Upper lobe of right lung (tissue), 1 donor: ENCODE results near the gene FAM171A2. TPM values are rescaled to one million over a fixed set of nuclear protein-coding genes. Genes with fewer than 3 reads are reported as not detected.
"Not testable (repeated sequence)": the region's sequence is repeated elsewhere in the genome, so short reads cannot be mapped to it uniquely, and the experiment has no call there.

Experiments
- ATAC-seq: fragments of 200-7000 bp; cut with Tn5 transposase; one replicate; pipeline ENCODE4 v1.9.1; 2020; ENCODE audit warnings: mild to moderate bottlenecking, moderate library complexity
- DNase-seq: peaks from one replicate; pipeline ENCODE4 v3.0.0-alpha.2; 2020
- H3K27ac ChIP-seq: fragments of 200-600 bp; one replicate; pipeline ENCODE4 v1.8.0; 2022
- H3K27me3 ChIP-seq: fragments of 200-600 bp; one replicate; pipeline ENCODE4 v1.8.0; 2022; ENCODE audit warnings: mild to moderate bottlenecking
- H3K36me3 ChIP-seq: fragments of 200-600 bp; one replicate; pipeline ENCODE4 v1.8.0; 2022
- H3K4me1 ChIP-seq: fragments of 200-600 bp; one replicate; pipeline ENCODE4 v1.8.0; 2022
- H3K4me3 ChIP-seq: fragments of 200-600 bp; one replicate; pipeline ENCODE4 v1.8.0; 2022; ENCODE audit warnings: mild to moderate bottlenecking
- H3K9me3 ChIP-seq: fragments of 200-600 bp; one replicate; pipeline ENCODE4 v1.8.0; 2022
- CTCF ChIP-seq: fragments of 200-600 bp; IDR thresholded peaks from one replicate; pipeline ENCODE4 v1.8.0; 2022; ENCODE audit warnings: antibody characterized with exemption
- intact Hi-C: fragments of 100-400 bp; cut with DNase I; formaldehyde crosslinking; loops from one replicate; pipeline ENCODE4 v1.11.0; 2022
- total RNA-seq: library from RNA; stranded (reverse); fragmentation: NEBNext Ultra II Directional; extraction: Animal tissue kit (Norgen Biotek cat#: 25700); gene quantifications from one replicate; pipeline ENCODE4 v1.2.1, GENCODE V29; 2021
- donor health status: DM: no; HTN: yes; CAD: no; lungs with severe emphysema.

The FAM171A2 gene
- total RNA-seq, 1 donor from 2014 or later: 1.8 TPM

GRCh38 chr17:44376124-44376523 is 12.5 kb upstream of the FAM171A2 start:
- H3K4me1 ChIP-seq: no peaks in the 10 kb centered on the region
- H3K4me3 ChIP-seq: no peak overlapping the region
- intact Hi-C loops: no loop called here
- H3K36me3 ChIP-seq: no peaks in the 10 kb centered on the region
- peak; percentile 49 for ATAC-seq
- TF ChIP-seq CTCF: peak; percentile 38
- no peaks in the 10 kb centered on the region for H3K27me3 ChIP-seq
- no peak overlapping the region for H3K27ac ChIP-seq
- no peaks in the 10 kb centered on the region for H3K9me3 ChIP-seq
- DNase-seq: no peak

- Histone ChIP-seq H3K36me3 (no peaks in the 10 kb centered on the region), H3K27ac (no peak overlapping the region), H3K4me3 (no peak overlapping the region), H3K27me3 (no peaks in the 10 kb centered on the region), H3K4me1 (no peaks in the 10 kb centered on the region), H3K9me3 (no peaks in the 10 kb centered on the region)
- ATAC-seq (no peak), DNase-seq (no peak)
- intact Hi-C loops: no loop called here
- no peak for TF ChIP-seq CTCF
These were observed 11.8 kb upstream of the FAM171A2 start for GRCh38 chr17:44375196-44376017.

GRCh38 chr17:44374306-44375195 is 10.9 kb upstream of the FAM171A2 start:
- TF ChIP-seq CTCF: no peak
- H3K27ac ChIP-seq: no peak overlapping the region
- H3K27me3 ChIP-seq: no peaks in the 10 kb centered on the region
- H3K4me1 ChIP-seq: no peaks in the 10 kb centered on the region
- no peaks in the 10 kb centered on the region for H3K36me3 ChIP-seq
- no peaks in the 10 kb centered on the region for H3K9me3 ChIP-seq
- no peak for DNase-seq
- intact Hi-C loops: no loop called here
- peak; percentile 63 for ATAC-seq
- no peak overlapping the region for H3K4me3 ChIP-seq

GRCh38 chr17:44372036-44372435 is 8.4 kb upstream of the FAM171A2 start:
- DNase-seq (no peak), ATAC-seq (no peak)
- H3K27me3 ChIP-seq: no peaks in the 10 kb centered on the region
- no peak overlapping the region for H3K4me3 ChIP-seq
- no peaks in the 10 kb centered on the region for H3K9me3 ChIP-seq
- no peaks in the 10 kb centered on the region for H3K4me1 ChIP-seq
- intact Hi-C loops: no loop called here
- no peaks in the 10 kb centered on the region for H3K36me3 ChIP-seq
- no peak for TF ChIP-seq CTCF
- H3K27ac ChIP-seq: no peak overlapping the region

GRCh38 chr17:44369414-44370023 is 5.9 kb upstream of the FAM171A2 start:
- H3K9me3 ChIP-seq, H3K27me3 ChIP-seq, H3K27ac ChIP-seq, H3K4me1 ChIP-seq, DNase-seq, intact Hi-C loops, H3K36me3 ChIP-seq, H3K4me3 ChIP-seq, ATAC-seq: not testable (repeated sequence)

GRCh38 chr17:44368391-44369243 is 5.0 kb upstream of the FAM171A2 start:
- intact Hi-C loops, H3K4me1 ChIP-seq, H3K4me3 ChIP-seq, DNase-seq, H3K36me3 ChIP-seq, H3K9me3 ChIP-seq, H3K27ac ChIP-seq, ATAC-seq, H3K27me3 ChIP-seq: not testable (repeated sequence)
